22Rv1 (cell line): ENCODE measurements around the gene PCSK1N.

Experiments used
- H3K27ac ChIP-seq: fragments of 450-650 bp; 2 replicates; pipeline ENCODE4 v1.5.1; 2017
- ZFX ChIP-seq: fragments of 450-650 bp; IDR thresholded peaks from 2 replicates; pipeline ENCODE4 v1.6.1; 2017; ENCODE audit warnings: antibody characterized with exemption, borderline replicate concordance
- TF ChIP-seq, protein P1 (sequence below): fragments of 450-650 bp; IDR thresholded peaks from 2 replicates; pipeline ENCODE4 v1.5.1; 2017; ENCODE audit warnings: mild to moderate bottlenecking

PCSK1N gene

DNA sequence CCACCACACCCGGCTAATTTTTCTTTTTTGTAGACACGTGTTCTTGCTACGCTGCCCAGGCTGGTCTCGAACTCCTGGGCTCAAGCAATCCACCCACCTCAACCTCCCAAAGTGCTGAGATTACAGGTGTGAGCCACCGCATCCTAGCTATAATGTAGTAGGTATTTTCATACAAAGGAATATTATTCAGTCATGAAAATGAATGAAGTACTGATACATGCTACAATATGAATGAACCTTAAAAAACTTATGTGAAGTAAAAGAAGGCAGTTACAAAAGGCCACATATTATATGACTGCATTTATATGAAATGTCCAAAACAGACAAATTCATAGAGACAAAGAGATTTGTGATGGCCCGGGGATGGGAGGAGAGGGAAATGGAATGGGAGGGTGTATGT, 53.7 kb downstream of the PCSK1N start:
- TF ChIP-seq, protein P1, sequence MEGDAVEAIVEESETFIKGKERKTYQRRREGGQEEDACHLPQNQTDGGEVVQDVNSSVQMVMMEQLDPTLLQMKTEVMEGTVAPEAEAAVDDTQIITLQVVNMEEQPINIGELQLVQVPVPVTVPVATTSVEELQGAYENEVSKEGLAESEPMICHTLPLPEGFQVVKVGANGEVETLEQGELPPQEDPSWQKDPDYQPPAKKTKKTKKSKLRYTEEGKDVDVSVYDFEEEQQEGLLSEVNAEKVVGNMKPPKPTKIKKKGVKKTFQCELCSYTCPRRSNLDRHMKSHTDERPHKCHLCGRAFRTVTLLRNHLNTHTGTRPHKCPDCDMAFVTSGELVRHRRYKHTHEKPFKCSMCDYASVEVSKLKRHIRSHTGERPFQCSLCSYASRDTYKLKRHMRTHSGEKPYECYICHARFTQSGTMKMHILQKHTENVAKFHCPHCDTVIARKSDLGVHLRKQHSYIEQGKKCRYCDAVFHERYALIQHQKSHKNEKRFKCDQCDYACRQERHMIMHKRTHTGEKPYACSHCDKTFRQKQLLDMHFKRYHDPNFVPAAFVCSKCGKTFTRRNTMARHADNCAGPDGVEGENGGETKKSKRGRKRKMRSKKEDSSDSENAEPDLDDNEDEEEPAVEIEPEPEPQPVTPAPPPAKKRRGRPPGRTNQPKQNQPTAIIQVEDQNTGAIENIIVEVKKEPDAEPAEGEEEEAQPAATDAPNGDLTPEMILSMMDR: no peak
- no peak for TF ChIP-seq ZFX

More for the DNA sequence above, 53.7 kb downstream of the PCSK1N start:
- no peak overlapping the region for H3K27ac ChIP-seq
